Measurements from ENCODE around the gene PLA2G10. TPM values are rescaled to one million over a fixed set of nuclear protein-coding genes. Genes with fewer than 3 reads are reported as not detected.
A peak's percentile ranks its signal among the peaks of the same experiment; 100 is the strongest.

Gene PLA2G10
- total and polyA plus RNA-seq, 2 of the 13 experiments (the other 11 are each of a cell fraction or from before 2014, with no cell fraction given): not detected

DNA sequence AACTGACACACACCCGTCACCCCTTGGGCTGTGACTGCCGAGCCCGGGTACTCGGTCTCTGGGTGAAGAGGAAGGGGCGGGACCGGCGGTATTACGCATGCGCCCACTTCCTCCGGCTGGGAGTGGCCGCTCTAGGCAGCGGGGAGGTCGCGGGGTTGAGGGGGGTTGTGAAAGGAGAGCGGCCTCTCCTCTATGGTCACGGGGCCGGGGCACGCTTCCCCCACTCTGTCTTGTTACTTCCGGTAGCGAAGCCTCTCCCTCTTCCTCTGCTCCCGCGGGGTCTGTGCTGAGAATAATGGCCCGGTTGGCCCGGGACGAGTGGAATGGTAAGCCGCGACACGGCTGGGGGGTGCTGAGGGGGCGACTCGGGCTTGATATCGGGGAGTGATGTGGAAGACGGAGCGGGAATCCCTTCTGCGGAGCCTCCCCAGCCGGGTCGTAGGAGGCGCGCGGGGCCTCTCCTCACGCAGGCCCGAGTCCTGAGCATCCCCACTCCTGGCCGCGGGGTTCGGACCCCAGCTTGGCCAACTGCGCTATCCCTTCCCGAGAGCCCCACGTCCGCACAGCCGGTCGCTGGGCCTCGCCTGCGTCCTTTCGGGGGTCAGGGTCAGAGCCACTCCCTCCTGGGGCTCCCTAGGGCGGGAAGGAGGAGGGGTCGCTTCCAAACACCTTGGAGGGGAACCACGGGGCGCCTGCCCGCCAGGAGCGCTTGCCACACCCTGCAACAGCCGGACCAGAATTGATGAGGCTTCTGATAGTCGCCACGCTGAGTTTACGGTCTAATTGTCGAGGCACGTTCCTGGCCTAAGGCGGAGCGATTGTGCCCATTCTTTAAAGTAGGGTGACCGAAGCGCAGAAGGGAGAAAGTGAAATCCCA is 61.2 kb downstream of the PLA2G10 start, which contains the start of gene BFAR (continued):
- TF ChIP-seq ELF4 (CRISPR knock-in tag; IDR thresholded peaks at IDR 0.05; ENCODE audit: borderline replicate concordance) (no peak), ZNF552 (CRISPR knock-in tag; IDR thresholded peaks at IDR 0.05; ENCODE audit: borderline replicate concordance) (no peak), NR2C2 (CRISPR knock-in tag; IDR thresholded peaks at IDR 0.05; ENCODE audit: borderline replicate concordance) (peak; percentile 84), RARA (CRISPR knock-in tag; IDR thresholded peaks at IDR 0.05) (peak; percentile 65), RBM22 (optimal IDR thresholded peaks at IDR 0.05; ENCODE audit: low read length) (no peak), ZNF564 (CRISPR knock-in tag; IDR thresholded peaks at IDR 0.05) (no peak; the same call in 1 of the 2 replicates), CEBPB (IDR thresholded peaks at IDR 0.05; ENCODE audit: borderline replicate concordance, low read depth, low read length) (peak; percentile 87), ZNF383 (CRISPR knock-in tag; IDR thresholded peaks at IDR 0.05; ENCODE audit: borderline replicate concordance) (no peak), TRAFD1 (CRISPR knock-in tag; IDR thresholded peaks at IDR 0.05; ENCODE audit: borderline replicate concordance) (peak; percentile 94), ZFYVE20 (CRISPR knock-in tag; IDR thresholded peaks at IDR 0.05; ENCODE audit: borderline replicate concordance, low read depth) (peak; percentile 83; the same call in 1 of the 2 replicates), TBX3 (IDR thresholded peaks at IDR 0.05; ENCODE audit: borderline replicate concordance) (no peak), NFYC (CRISPR knock-in tag; IDR thresholded peaks at IDR 0.05) (peak; percentile 58; the same call in 1 of the 2 replicates), ZNF598 (CRISPR knock-in tag; IDR thresholded peaks at IDR 0.05; ENCODE audit: borderline replicate concordance) (no peak; the same call in 1 of the 2 replicates), RNF2 (conservative IDR thresholded peaks at IDR 0.05; ENCODE audit: low read depth) (peak; percentile 20; the same call in 1 of the 2 replicates), TEAD2 (CRISPR knock-in tag; IDR thresholded peaks at IDR 0.05) (no peak), CBX2 (IDR thresholded peaks at IDR 0.05; ENCODE audit: low read depth, low read length) (no peak), CBX2 (CRISPR knock-in tag; IDR thresholded peaks at IDR 0.05; ENCODE audit: low read depth) (no peak), MBD4 (IDR thresholded peaks at IDR 0.05; ENCODE audit: borderline replicate concordance, low read length) (no peak), PHB2 (IDR thresholded peaks at IDR 0.05; ENCODE audit: partially characterized antibody) (no peak), SALL2 (CRISPR knock-in tag; IDR thresholded peaks at IDR 0.05) (no peak; the same call in 1 of the 2 replicates), KLF11 (CRISPR knock-in tag; IDR thresholded peaks at IDR 0.05) (peak; percentile 98), ELF1 (CRISPR knock-in tag; IDR thresholded peaks at IDR 0.05) (peak; percentile 92)
- TF ChIP-seq, protein P1, sequence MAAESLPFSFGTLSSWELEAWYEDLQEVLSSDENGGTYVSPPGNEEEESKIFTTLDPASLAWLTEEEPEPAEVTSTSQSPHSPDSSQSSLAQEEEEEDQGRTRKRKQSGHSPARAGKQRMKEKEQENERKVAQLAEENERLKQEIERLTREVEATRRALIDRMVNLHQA (CRISPR knock-in tag; IDR thresholded peaks at IDR 0.05): no peak
- TF ChIP-seq, protein P2, sequence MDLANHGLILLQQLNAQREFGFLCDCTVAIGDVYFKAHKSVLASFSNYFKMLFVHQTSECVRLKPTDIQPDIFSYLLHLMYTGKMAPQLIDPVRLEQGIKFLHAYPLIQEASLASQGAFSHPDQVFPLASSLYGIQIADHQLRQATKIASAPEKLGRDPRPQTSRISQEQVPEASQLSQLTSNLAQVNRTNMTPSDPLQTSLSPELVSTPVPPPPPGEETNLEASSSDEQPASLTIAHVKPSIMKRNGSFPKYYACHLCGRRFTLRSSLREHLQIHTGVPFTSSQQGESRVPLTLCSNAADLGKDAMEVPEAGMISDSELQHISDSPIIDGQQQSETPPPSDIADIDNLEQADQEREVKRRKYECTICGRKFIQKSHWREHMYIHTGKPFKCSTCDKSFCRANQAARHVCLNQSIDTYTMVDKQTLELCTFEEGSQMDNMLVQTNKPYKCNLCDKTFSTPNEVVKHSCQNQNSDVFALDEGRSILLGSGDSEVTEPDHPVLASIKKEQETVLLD (CRISPR knock-in tag; IDR thresholded peaks at IDR 0.05; ENCODE audit: low read depth): peak; percentile 87
- TF ChIP-seq, protein P3, sequence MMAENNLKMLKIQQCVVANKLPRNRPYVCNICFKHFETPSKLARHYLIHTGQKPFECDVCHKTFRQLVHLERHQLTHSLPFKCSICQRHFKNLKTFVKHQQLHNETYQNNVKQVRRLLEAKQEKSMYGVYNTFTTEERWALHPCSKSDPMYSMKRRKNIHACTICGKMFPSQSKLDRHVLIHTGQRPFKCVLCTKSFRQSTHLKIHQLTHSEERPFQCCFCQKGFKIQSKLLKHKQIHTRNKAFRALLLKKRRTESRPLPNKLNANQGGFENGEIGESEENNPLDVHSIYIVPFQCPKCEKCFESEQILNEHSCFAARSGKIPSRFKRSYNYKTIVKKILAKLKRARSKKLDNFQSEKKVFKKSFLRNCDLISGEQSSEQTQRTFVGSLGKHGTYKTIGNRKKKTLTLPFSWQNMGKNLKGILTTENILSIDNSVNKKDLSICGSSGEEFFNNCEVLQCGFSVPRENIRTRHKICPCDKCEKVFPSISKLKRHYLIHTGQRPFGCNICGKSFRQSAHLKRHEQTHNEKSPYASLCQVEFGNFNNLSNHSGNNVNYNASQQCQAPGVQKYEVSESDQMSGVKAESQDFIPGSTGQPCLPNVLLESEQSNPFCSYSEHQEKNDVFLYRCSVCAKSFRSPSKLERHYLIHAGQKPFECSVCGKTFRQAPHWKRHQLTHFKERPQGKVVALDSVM (CRISPR knock-in tag; IDR thresholded peaks at IDR 0.05): 0 out of 2 replicates have a peak, but pooled peaks have one; percentile 58

Measured in HepG2 (cell line).